HEK293T (cell line): ENCODE measurements around the gene RGS7.

Experiments used
- ARNT ChIP-seq: fragments of 450-650 bp; IDR thresholded peaks from 2 replicates; pipeline ENCODE4 v1.6.1; 2017; ENCODE audit warnings: mild to moderate bottlenecking
- PKNOX1 ChIP-seq: fragments of 450-650 bp; IDR thresholded peaks from 2 replicates; pipeline ENCODE4 v1.6.1; 2016
- SP1 ChIP-seq: fragments of 450-650 bp; IDR thresholded peaks from 2 replicates; pipeline ENCODE4 v1.6.1; 2017
- SUZ12 ChIP-seq: fragments of 450-650 bp; IDR thresholded peaks from 2 replicates; pipeline ENCODE4 v1.6.1; 2016; ENCODE audit warnings: mild to moderate bottlenecking
- TARDBP ChIP-seq: fragments of 450-650 bp; IDR thresholded peaks from 2 replicates; pipeline ENCODE4 v1.6.1; 2016

GRCh38 chr1:240739754-240740153, 617.3 kb downstream of the RGS7 start:
- no peak for TF ChIP-seq SUZ12
- no peak for TF ChIP-seq SP1
- TF ChIP-seq TARDBP = no peak
- no peak for TF ChIP-seq PKNOX1
- no peak for TF ChIP-seq ARNT
